ENCODE data around the gene QARS1.

QARS1 gene

GRCh38 chr3:49111347-49111746 is 6.8 kb upstream of the QARS1 start:
- H3K4me3 ChIP-seq (ENCODE audit: low read length): no peak overlapping the region
- H3K27ac ChIP-seq (ENCODE audit: low read depth, low read length): no peak overlapping the region
- H3K36me3 ChIP-seq (ENCODE audit: control insufficient read depth, low read length): peaks cover 80% of the 10 kb centered on the region
- no peak for TF ChIP-seq EZH2phosphoT487 (IDR thresholded peaks at IDR 0.05; ENCODE audit: borderline replicate concordance, low read length)
- no peak for TF ChIP-seq CTCF (IDR thresholded peaks at IDR 0.05; ENCODE audit: low read depth, low read length, poor library complexity, severe bottlenecking)
- no peaks in the 10 kb centered on the region for H3K79me2 ChIP-seq (ENCODE audit: control insufficient read depth, low read length)
- no peaks in the 10 kb centered on the region for H3K9me2 ChIP-seq (replicated peaks; ENCODE audit: control insufficient read depth, low read length)
- H3K4me1 ChIP-seq (ENCODE audit: control insufficient read depth, low read length): no peaks in the 10 kb centered on the region
- no peaks in the 10 kb centered on the region for H3K9me3 ChIP-seq (ENCODE audit: control insufficient read depth, insufficient read depth, low read length)
- no peak overlapping the region for H3K4me2 ChIP-seq (ENCODE audit: low read length)
- no peaks in the 10 kb centered on the region for H3F3A ChIP-seq (ENCODE audit: control insufficient read depth, insufficient read depth)
- H3K27me3 ChIP-seq (ENCODE audit: control insufficient read depth, low read length): no peaks in the 10 kb centered on the region
- H4K20me1 ChIP-seq (ENCODE audit: control insufficient read depth, insufficient read depth, low read depth, low read length): no peaks in the 10 kb centered on the region

- Histone ChIP-seq H3K4me1 (ENCODE audit: control insufficient read depth, low read length) (peaks cover under 1% of the 10 kb centered on the region), H3K27ac (ENCODE audit: low read depth, low read length) (no peak overlapping the region), H3F3A (ENCODE audit: control insufficient read depth, insufficient read depth) (peaks cover under 1% of the 10 kb centered on the region; the same call in 1 of the 2 replicates), H4K20me1 (ENCODE audit: control insufficient read depth, insufficient read depth, low read depth, low read length) (no peaks in the 10 kb centered on the region), H3K27me3 (ENCODE audit: control insufficient read depth, low read length) (no peaks in the 10 kb centered on the region), H3K4me2 (ENCODE audit: low read length) (no peak overlapping the region), H3K9me3 (ENCODE audit: control insufficient read depth, insufficient read depth, low read length) (no peaks in the 10 kb centered on the region), H3K36me3 (ENCODE audit: control insufficient read depth, low read length) (peaks cover 75% of the 10 kb centered on the region), H3K4me3 (ENCODE audit: low read length) (no peak overlapping the region), H3K9me2 (replicated peaks; ENCODE audit: control insufficient read depth, low read length) (no peaks in the 10 kb centered on the region), H3K79me2 (ENCODE audit: control insufficient read depth, low read length) (no peaks in the 10 kb centered on the region)
- TF ChIP-seq CTCF (IDR thresholded peaks at IDR 0.05; ENCODE audit: low read depth, low read length, poor library complexity, severe bottlenecking) (no peak), EZH2phosphoT487 (IDR thresholded peaks at IDR 0.05; ENCODE audit: borderline replicate concordance, low read length) (no peak)
Measured at GRCh38 chr3:49110780-49111179, 6.2 kb upstream of the QARS1 start.

GRCh38 chr3:49108346-49108745 is 3.8 kb upstream of the QARS1 start:
- no peaks in the 10 kb centered on the region for H3K9me2 ChIP-seq (replicated peaks; ENCODE audit: control insufficient read depth, low read length)
- H3K27ac ChIP-seq (ENCODE audit: low read depth, low read length): no peak overlapping the region
- H3K4me3 ChIP-seq (ENCODE audit: low read length): no peak overlapping the region
- no peak overlapping the region for H3K4me2 ChIP-seq (ENCODE audit: low read length)
- no peaks in the 10 kb centered on the region for H3K9me3 ChIP-seq (ENCODE audit: control insufficient read depth, insufficient read depth, low read length)
- H3K79me2 ChIP-seq (ENCODE audit: control insufficient read depth, low read length): peaks cover 17% of the 10 kb centered on the region
- H4K20me1 ChIP-seq (ENCODE audit: control insufficient read depth, insufficient read depth, low read depth, low read length): no peaks in the 10 kb centered on the region
- peaks cover 4% of the 10 kb centered on the region; the same call in 1 of the 2 replicates for H3F3A ChIP-seq (ENCODE audit: control insufficient read depth, insufficient read depth)
- no peak for TF ChIP-seq EZH2phosphoT487 (IDR thresholded peaks at IDR 0.05; ENCODE audit: borderline replicate concordance, low read length)
- no peak for TF ChIP-seq CTCF (IDR thresholded peaks at IDR 0.05; ENCODE audit: low read depth, low read length, poor library complexity, severe bottlenecking)
- H3K27me3 ChIP-seq (ENCODE audit: control insufficient read depth, low read length): no peaks in the 10 kb centered on the region
- peaks cover 64% of the 10 kb centered on the region for H3K36me3 ChIP-seq (ENCODE audit: control insufficient read depth, low read length)
- H3K4me1 ChIP-seq (ENCODE audit: control insufficient read depth, low read length): peaks cover 17% of the 10 kb centered on the region

Data from DOHH2 (cell line).